GM12878 (cell line): Measurements from ENCODE around the gene TNFSF9. TPM values are rescaled to one million over a fixed set of nuclear protein-coding genes. Genes with fewer than 3 reads are reported as not detected.

Experiments
- ATAC-seq: fragments of 200-7000 bp; cut with Tn5 transposase; 3 replicates; pipeline ENCODE4 v1.9.1; 2020; ENCODE audit warnings: mild to moderate bottlenecking, moderate library complexity
- BruUV-seq: library from RNA; stranded (reverse); fragments of 400-500 nt; replicated peaks from 2 replicates; lab custom pipeline; 2021; lab: Mats Ljungman, UMichigan
- CTCF ChIA-PET: fragments of 300-600 bp; sonication (Branson Sonifier 250); formaldehyde crosslinking; extraction: SDS; loops from one replicate; lab custom pipeline; 2021; ENCODE audit warnings: inconsistent platforms; lab: Yijun Ruan, JAX
- POLR2A ChIA-PET: fragments of 350-600 bp; formaldehyde crosslinking; extraction: SDS; loops from one replicate; lab custom pipeline; 2021; ENCODE audit warnings: inconsistent platforms; lab: Charles Lee
- RAD21 ChIA-PET: fragments of 300-600 bp; sonication (Branson Sonifier 250); formaldehyde crosslinking; loops from one replicate; lab custom pipeline; 2023; ENCODE audit warnings: antibody characterized with exemption; ENCODE audit not compliant: unreplicated experiment; lab: Charles Lee
- SMC1A ChIA-PET: fragments of 300-600 bp; sonication (Branson Sonifier 250); formaldehyde crosslinking; loops from one replicate; lab custom pipeline; 2023; ENCODE audit not compliant: unreplicated experiment, uncharacterized antibody; lab: Charles Lee
- DNase-seq: peaks from one replicate; pipeline ENCODE4 v3.0.0-alpha.2; 2011; ENCODE audit warnings: low read depth, low spot score
- FAIRE-seq: peaks from 3 replicates; lab custom pipeline; 2011; peaks lifted over from hg19 to GRCh38; lab: Jason Lieb, UNC
- H2AFZ ChIP-seq: 2 replicates; pipeline ENCODE4 v1.6.0; 2011; ENCODE audit warnings: low read depth, low read length, control low read depth; ENCODE audit not compliant: control insufficient read depth
- H3K27ac ChIP-seq: 2 replicates; pipeline ENCODE4 v1.5.1; 2011; ENCODE audit warnings: control low read depth; ENCODE audit not compliant: control insufficient read depth, insufficient read depth
- H3K27me3 ChIP-seq, 2 experiments: replicated peaks in 1 of 2; 2 replicates each; pipeline versions ENCODE4 v1.6.0 to v1.6.1; 2011; ENCODE audit warnings: low read length in 1 of 2; ENCODE audit not compliant: control insufficient read depth in 2 of 2, insufficient read depth in 2 of 2
- H3K36me3 ChIP-seq, 2 experiments: 2 replicates each; pipeline ENCODE4 v1.5.1; 2011; ENCODE audit warnings: low read length in 1 of 2; ENCODE audit not compliant: control insufficient read depth in 2 of 2, insufficient read depth in 2 of 2
- H3K4me1 ChIP-seq: 2 replicates; pipeline ENCODE4 v1.6.1; 2011; ENCODE audit warnings: mild to moderate bottlenecking, low read length, moderate library complexity, mixed read lengths; ENCODE audit not compliant: control insufficient read depth, insufficient read depth
- H3K4me2 ChIP-seq: 2 replicates; pipeline ENCODE4 v1.6.0; 2011; ENCODE audit warnings: control low read depth; ENCODE audit not compliant: control insufficient read depth, insufficient read depth
- H3K4me3 ChIP-seq: fragments of 200-600 bp; sonication (generic); 2 replicates; pipeline ENCODE4 v1.5.1; 2016
- H3K79me2 ChIP-seq: 2 replicates; pipeline ENCODE4 v1.6.0; 2011; ENCODE audit warnings: low read length; ENCODE audit not compliant: control insufficient read depth, insufficient read depth
- H3K9ac ChIP-seq: 2 replicates; pipeline ENCODE4 v1.8.0; 2011; ENCODE audit warnings: low read length, control low read depth, mixed read lengths; ENCODE audit not compliant: control insufficient read depth, insufficient read depth
- H3K9me3 ChIP-seq: replicated peaks from 3 replicates; pipeline ENCODE4 v1.5.1; 2011; ENCODE audit warnings: mild to moderate bottlenecking, low read length; ENCODE audit not compliant: control insufficient read depth, insufficient read depth
- H4K20me1 ChIP-seq: 2 replicates; pipeline ENCODE4 v1.6.0; 2011; ENCODE audit not compliant: control insufficient read depth, insufficient read depth
- ATF7 ChIP-seq: fragments of 450-650 bp; IDR thresholded peaks from 2 replicates; pipeline ENCODE4 v1.6.1; 2016; ENCODE audit warnings: low read depth, mild to moderate bottlenecking
- JUND ChIP-seq: IDR thresholded peaks from 2 replicates; pipeline ENCODE4 v1.6.1; 2012; ENCODE audit warnings: low read depth, mild to moderate bottlenecking, low read length, improper control_type of control experiment, moderate library complexity
- RB1 ChIP-seq: fragments of 450-650 bp; formaldehyde crosslinking; IDR thresholded peaks from 2 replicates; pipeline ENCODE4 v1.6.1; 2017; ENCODE audit warnings: mild to moderate bottlenecking, borderline replicate concordance
- RCOR1 ChIP-seq: conservative IDR thresholded peaks from 2 replicates; pipeline ENCODE4 v1.6.1; 2012; ENCODE audit warnings: low read depth, low read length, improper control_type of control experiment
- SPI1 ChIP-seq: IDR thresholded peaks from 2 replicates; pipeline ENCODE4 v1.6.1; 2011; ENCODE audit warnings: low read depth, mild to moderate bottlenecking, low read length, moderate library complexity, borderline replicate concordance; ENCODE audit not compliant: insufficient read depth
- WGBS: methylation state at CpG from one replicate; pipeline ENCODE4 v1.1.6; 2016; ENCODE audit warnings: low lambda C conversion rate; ENCODE audit not compliant: insufficient replicate concordance, insufficient coverage; ENCODE audit errors: missing lambda C conversion rate; 5-methylcytosine and 5-hydroxymethylcytosine counted together
- in situ Hi-C: fragments of 300-500 bp; cut with MboI; formaldehyde crosslinking; loops from 9 replicates; pipeline ENCODE4 v1.14.3; 2018; ENCODE audit warnings: mixed read lengths
- intact Hi-C: fragments of 100-400 bp; cut with micrococcal nuclease; formaldehyde crosslinking; loops from one replicate; pipeline ENCODE4 v1.14.2; 2022; ENCODE audit not compliant: unreplicated experiment
- polyA plus RNA-seq, 11 experiments: library from polyadenylated mRNA; depleted of rRNA in 4 of 11; unstranded in 6 of 11; stranded (reverse) in 5 of 11; fragments of >200 nt; fragmentation: Nextera tagmentation in 4 of 11; fragmentation: Illumina TruSeq in 1 of 11; extraction: Ambion mirVana in 4 of 11; extraction: Trizol in 1 of 11; gene quantifications; 1 replicate in 1 of 11; 2 replicates in 10 of 11; pipeline versions ENCODE4 v1.2.1 to v1.2.3, GENCODE V29; 2011 to 2016; ENCODE audit warnings: inconsistent platforms in 2 of 11, missing spikeins in 2 of 11, low read depth in 1 of 11
- total RNA-seq, 4 experiments: library from RNA; depleted of rRNA in 3 of 4; stranded (reverse); fragments of >200 nt in 3 of 4; fragmentation: Illumina TruSeq in 1 of 4; extraction: Trizol in 1 of 4; gene quantifications; 2 replicates each; pipeline versions ENCODE4 v1.2.1 to v1.2.3, GENCODE V29; 2013 to 2021

The TNFSF9 gene
- total and polyA plus RNA-seq, 10 of the 15 experiments (the other 5 are each of a cell fraction or from before 2014, with no cell fraction given): 6.2 to 75.3 (median 22.1) TPM

- RAD21 ChIA-PET: interaction anchor here (0.8 kb wide), 1 partner anchor 8 kb away, joined by 3 read pairs; no protein-coding TSS in a partner anchor
- H3K4me1 ChIP-seq: peaks cover 2% of the 10 kb centered on the region
- POLR2A ChIA-PET: interaction anchor here (0.5 to 0.6 kb wide), 2 partner anchors 61 to 173 kb away, joined by 3 read pairs; no protein-coding TSS in a partner anchor
- BruUV-seq: no TSS peak
- no peaks in the 10 kb centered on the region for H3K79me2 ChIP-seq
- H3K27ac ChIP-seq: no peak overlapping the region
- SMC1A ChIA-PET: interaction anchor here (1.1 to 1.3 kb wide), 2 partner anchors 10 to 12 kb away, joined by 3 read pairs; no protein-coding TSS in a partner anchor
- H3K9ac ChIP-seq: no peak overlapping the region
- no peaks in the 10 kb centered on the region for H3K9me3 ChIP-seq
- H3K4me2 ChIP-seq: no peak overlapping the region
- in situ Hi-C loops (no loop called here), intact Hi-C loops (no loop called here)
- FAIRE-seq: no peak
- 39% methylated on average over 7 of the region's 7 CpGs for WGBS
- peak; percentile 54; the same call in 1 of the 2 replicates for TF ChIP-seq SPI1
- no peak for TF ChIP-seq RB1
- no peak for ATAC-seq
- H3K27me3 ChIP-seq: peaks cover 0 to 2% of the 10 kb centered on the region in 2 experiments; a peak in 3 of 4 replicates
- H2AFZ ChIP-seq: no peak overlapping the region
- CTCF ChIA-PET: interaction anchor here (1.6 kb wide), 1 partner anchor 14 kb away, joined by 3 read pairs; no protein-coding TSS in a partner anchor
- H3K4me3 ChIP-seq: no peak overlapping the region
- no peak for DNase-seq
- no peaks in the 10 kb centered on the region for H4K20me1 ChIP-seq
- no peaks in the 10 kb centered on the region for H3K36me3 ChIP-seq
These were observed 32.4 kb upstream of the TNFSF9 start for GRCh38 chr19:6498294-6499036.

GRCh38 chr19:6499052-6499790, 31.6 kb upstream of the TNFSF9 start:
- FAIRE-seq (no peak), ATAC-seq (no peak), DNase-seq (no peak)
- no peak overlapping the region for H3K4me2 ChIP-seq
- no peaks in the 10 kb centered on the region for H3K9me3 ChIP-seq
- H3K4me3 ChIP-seq: no peak overlapping the region
- SMC1A ChIA-PET: interaction anchor here (0.6 to 1.7 kb wide), 3 partner anchors 18 to 242 kb away, joined by 3 to 4 read pairs (median 4); partner anchors contain the start of gene DENND1C
- H3K79me2 ChIP-seq: no peaks in the 10 kb centered on the region
- H3K4me1 ChIP-seq: peaks cover 2% of the 10 kb centered on the region
- in situ Hi-C loops (no loop called here), intact Hi-C loops (no loop called here)
- no peaks in the 10 kb centered on the region for H3K36me3 ChIP-seq
- no peaks in the 10 kb centered on the region for H4K20me1 ChIP-seq
- H3K27ac ChIP-seq: no peak overlapping the region
- WGBS: 71% methylated on average over 17 of the region's 17 CpGs
- BruUV-seq: no TSS peak
- TF ChIP-seq RCOR1 (no peak), JUND (no peak), ATF7 (no peak)
- POLR2A ChIA-PET: interaction anchor here (0.5 to 0.6 kb wide), 2 partner anchors 12 to 138 kb away, joined by 3 read pairs; no protein-coding TSS in a partner anchor
- RAD21 ChIA-PET: interaction anchor here (0.6 kb wide), 1 partner anchor 695 kb away, joined by 3 read pairs; no protein-coding TSS in a partner anchor
- CTCF ChIA-PET: interaction anchor here (0.6 to 1.9 kb wide), 4 partner anchors 14 to 96 kb away, joined by 3 to 12 read pairs (median 3); partner anchors contain the start of gene DENND1C
- no peak overlapping the region for H3K9ac ChIP-seq
- peaks cover 0 to 2% of the 10 kb centered on the region in 2 experiments; a peak in 3 of 4 replicates for H3K27me3 ChIP-seq
- H2AFZ ChIP-seq: no peak overlapping the region
